Epithelial cell of esophagus (primary cell): Measurements from ENCODE around the gene CCDC102A.

Source experiments
- DNase-seq: peaks from one replicate; pipeline ENCODE4 v3.0.0; 2010; ENCODE audit warnings: low read depth
- H3K4me3 ChIP-seq: 2 replicates; pipeline ENCODE4 v1.5.1; 2011; ENCODE audit warnings: mild to moderate bottlenecking, low read length, control low read depth
- CTCF ChIP-seq: IDR thresholded peaks from 2 replicates; pipeline ENCODE4 v1.5.1; 2011; ENCODE audit warnings: low read depth, mild to moderate bottlenecking, low read length, control low read depth, inconsistent platforms; ENCODE audit not compliant: insufficient read depth; ENCODE audit errors: missing control alignments

CCDC102A gene

DNA sequence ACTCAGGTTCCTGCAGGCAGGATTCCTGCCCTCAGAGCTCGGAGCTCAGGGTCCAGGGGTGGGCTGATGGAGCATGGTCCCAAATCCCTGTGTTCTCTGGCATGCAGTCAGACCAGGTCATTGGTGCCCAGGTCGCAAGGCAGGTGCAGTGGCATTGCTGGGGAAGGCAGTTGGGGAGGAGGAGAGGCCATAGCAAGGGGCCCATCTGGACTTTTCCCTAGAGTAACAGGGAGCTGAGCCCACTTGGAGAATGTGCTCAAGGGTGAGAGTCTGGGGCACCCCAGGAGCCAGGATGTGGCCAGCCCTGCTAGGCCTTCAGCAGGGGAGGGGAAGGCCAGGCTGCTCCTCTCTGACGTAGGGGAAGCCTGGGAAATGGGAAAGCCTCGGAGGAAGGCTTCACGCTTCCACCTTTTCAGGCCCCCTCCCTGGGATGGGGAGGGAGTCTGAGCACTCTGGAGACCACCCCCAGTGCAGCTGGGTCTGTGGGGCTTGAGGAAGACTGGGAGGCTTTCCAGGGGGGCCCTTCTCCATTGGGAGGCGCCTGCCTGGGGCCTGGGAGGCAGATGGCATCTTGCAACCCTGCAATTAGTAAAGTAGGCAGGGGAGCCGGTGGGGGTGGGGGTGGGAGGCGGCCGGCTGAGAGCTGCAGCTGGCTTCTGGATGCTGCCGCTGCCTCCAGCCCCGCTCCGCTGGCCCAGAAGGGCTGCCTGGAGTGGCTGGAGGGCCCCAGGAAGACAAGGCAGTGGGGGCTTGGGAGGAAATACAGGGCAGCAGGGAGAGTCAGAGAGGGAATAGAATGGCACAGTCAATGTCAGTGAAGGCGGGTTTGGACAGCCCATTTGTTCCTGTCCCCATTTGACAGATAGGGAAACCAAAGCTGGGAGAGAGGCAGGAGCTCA, 29.0 kb downstream of the CCDC102A start:
- TF ChIP-seq CTCF, result no peak

GRCh38 chr16:57505169-57505568, 31.2 kb downstream of the CCDC102A start:
- no peak for DNase-seq
- TF ChIP-seq CTCF, result no peak
- H3K4me3 ChIP-seq, result no peak overlapping the region

More for the DNA sequence above, 29.0 kb downstream of the CCDC102A start:
- no peak overlapping the region for H3K4me3 ChIP-seq
- DNase-seq, result no peak

GRCh38 chr16:57504491-57504890, 31.9 kb downstream of the CCDC102A start:
- no peak for TF ChIP-seq CTCF
- DNase-seq, result no peak
- H3K4me3 ChIP-seq, result no peak overlapping the region

DNA sequence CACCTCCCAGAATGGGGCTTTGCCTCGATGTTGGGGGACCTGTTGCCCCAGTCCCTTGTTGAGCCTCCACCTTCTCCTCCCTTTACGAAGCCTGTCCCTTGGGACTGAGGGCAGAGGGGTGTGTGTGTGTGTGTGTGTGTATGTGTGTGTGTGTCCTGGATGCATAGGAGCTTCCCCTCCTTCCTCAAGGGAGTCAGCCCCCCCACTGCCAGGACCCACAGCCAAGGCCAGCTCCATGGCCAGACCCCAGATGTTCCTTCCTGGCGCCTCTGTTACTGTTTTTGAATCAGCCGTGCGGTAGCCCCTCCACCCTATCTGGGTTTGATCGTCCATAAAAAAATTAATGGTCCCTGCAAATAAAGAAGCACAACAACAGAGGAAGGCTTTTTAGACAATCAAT, 32.4 kb downstream of the CCDC102A start:
- no peak for TF ChIP-seq CTCF
- no peak for DNase-seq
- H3K4me3 ChIP-seq, result no peak overlapping the region

- DNase-seq, result no peak
- no peak overlapping the region for H3K4me3 ChIP-seq
- no peak for TF ChIP-seq CTCF
Measured at GRCh38 chr16:57503366-57503765, 33.0 kb downstream of the CCDC102A start.

GRCh38 chr16:57502048-57502775, 34.2 kb downstream of the CCDC102A start:
- TF ChIP-seq CTCF, result no peak
- DNase-seq, result no peak
- no peak overlapping the region for H3K4me3 ChIP-seq
